ENCODE results near the gene ANKMY2.

GRCh38 chr7:16644157-16644556 lies 1.4 kb downstream of the ANKMY2 start:
- no peak for TF ChIP-seq POLR2A (IDR thresholded peaks at IDR 0.05)
- TF ChIP-seq, protein P1, sequence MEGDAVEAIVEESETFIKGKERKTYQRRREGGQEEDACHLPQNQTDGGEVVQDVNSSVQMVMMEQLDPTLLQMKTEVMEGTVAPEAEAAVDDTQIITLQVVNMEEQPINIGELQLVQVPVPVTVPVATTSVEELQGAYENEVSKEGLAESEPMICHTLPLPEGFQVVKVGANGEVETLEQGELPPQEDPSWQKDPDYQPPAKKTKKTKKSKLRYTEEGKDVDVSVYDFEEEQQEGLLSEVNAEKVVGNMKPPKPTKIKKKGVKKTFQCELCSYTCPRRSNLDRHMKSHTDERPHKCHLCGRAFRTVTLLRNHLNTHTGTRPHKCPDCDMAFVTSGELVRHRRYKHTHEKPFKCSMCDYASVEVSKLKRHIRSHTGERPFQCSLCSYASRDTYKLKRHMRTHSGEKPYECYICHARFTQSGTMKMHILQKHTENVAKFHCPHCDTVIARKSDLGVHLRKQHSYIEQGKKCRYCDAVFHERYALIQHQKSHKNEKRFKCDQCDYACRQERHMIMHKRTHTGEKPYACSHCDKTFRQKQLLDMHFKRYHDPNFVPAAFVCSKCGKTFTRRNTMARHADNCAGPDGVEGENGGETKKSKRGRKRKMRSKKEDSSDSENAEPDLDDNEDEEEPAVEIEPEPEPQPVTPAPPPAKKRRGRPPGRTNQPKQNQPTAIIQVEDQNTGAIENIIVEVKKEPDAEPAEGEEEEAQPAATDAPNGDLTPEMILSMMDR (IDR thresholded peaks at IDR 0.05), result no peak
